Lower leg skin (tissue), 4 donors: Measurements from ENCODE around the gene CREB3L4. TPM values are rescaled to one million over a fixed set of nuclear protein-coding genes. Genes with fewer than 3 reads are reported as not detected.

Source experiments
- DNase-seq, 2 donors: peaks; one replicate each; pipeline ENCODE4 v3.0.0-alpha.2; 2019; ENCODE audit warnings: low spot score in 2 of 2
- H3K4me3 ChIP-seq: fragments of 200-600 bp; sonication (generic); 2 replicates; pipeline ENCODE4 v1.5.1; 2017; ENCODE audit warnings: mild to moderate bottlenecking, low read depth; ENCODE audit not compliant: poor library complexity, severe bottlenecking
- CTCF ChIP-seq, 3 donors: fragments of 450-650 bp; IDR thresholded peaks; one replicate each; pipeline ENCODE4 v1.5.1; 2016; ENCODE audit warnings: antibody characterized with exemption in 3 of 3, mild to moderate bottlenecking in 3 of 3, moderate library complexity in 2 of 3
- POLR2A ChIP-seq, 2 donors: fragments of 450-650 bp; IDR thresholded peaks; one replicate each; pipeline ENCODE4 v1.6.1; 2016 to 2017; ENCODE audit warnings: antibody characterized with exemption in 2 of 2, mild to moderate bottlenecking in 1 of 2, moderate library complexity in 1 of 2
- WGBS, 2 donors: methylation state at CpG; one replicate each; pipeline ENCODE4 v1.1.5; 2018; 5-methylcytosine and 5-hydroxymethylcytosine counted together
- intact Hi-C: fragments of 100-400 bp; cut with DNase I; formaldehyde crosslinking; loops from one replicate; pipeline ENCODE4 v1.15.0; 2023; ENCODE audit warnings: low total_unique reads
- total RNA-seq, 4 donors: library from RNA; depleted of rRNA; stranded (reverse); fragments of >200 nt; gene quantifications; one replicate each; pipeline ENCODE4 v1.1.0, GENCODE V29; 2016

The CREB3L4 gene
- total RNA-seq, 4 donors from 2014 or later = 18.7 to 25.5 (median 22.9) TPM

- no peak for DNase-seq
- WGBS, 2 donors = 0 to 1% methylated on average over 8 of the region's 8 CpGs
- peak overlapping the region; percentile 28 for H3K4me3 ChIP-seq
- TF ChIP-seq CTCF (IDR thresholded peaks at IDR 0.05) = no peak
- no peak for TF ChIP-seq POLR2A (IDR thresholded peaks at IDR 0.05)
- intact Hi-C loops = no loop called here
Measured at GRCh38 chr1:153968000-153968363, 280 bp downstream of the CREB3L4 start.

- WGBS, 2 donors = 4 to 12% methylated on average over 13 of the region's 13 CpGs
- peak in 1 of 2 donors; percentile 82 for DNase-seq
- TF ChIP-seq CTCF (IDR thresholded peaks at IDR 0.05) = no peak
- no peak for TF ChIP-seq POLR2A (IDR thresholded peaks at IDR 0.05)
- H3K4me3 ChIP-seq = peak overlapping the region; percentile 28
- intact Hi-C loops = no loop called here
Measured at GRCh38 chr1:153968408-153968807, 706 bp downstream of the CREB3L4 start.

GRCh38 chr1:153968972-153969371, 1.3 kb downstream of the CREB3L4 start:
- H3K4me3 ChIP-seq = no peak overlapping the region
- no peak for DNase-seq
- intact Hi-C loops = no loop called here
- TF ChIP-seq POLR2A (IDR thresholded peaks at IDR 0.05) (no peak), CTCF (IDR thresholded peaks at IDR 0.05) (no peak)
- WGBS, 2 donors = 88 to 96% methylated on average over 2 of the region's 2 CpGs

- 82 to 89% methylated on average over 2 of the region's 2 CpGs for WGBS, 2 donors
- DNase-seq = no peak
- TF ChIP-seq POLR2A (IDR thresholded peaks at IDR 0.05) (no peak), CTCF (IDR thresholded peaks at IDR 0.05) (no peak)
- H3K4me3 ChIP-seq = no peak overlapping the region
- intact Hi-C loops = no loop called here
Measured at GRCh38 chr1:153970346-153970745, 2.6 kb downstream of the CREB3L4 start.

- no peak overlapping the region for H3K4me3 ChIP-seq
- TF ChIP-seq POLR2A (IDR thresholded peaks at IDR 0.05) = no peak
- no peak for TF ChIP-seq CTCF (IDR thresholded peaks at IDR 0.05)
- no peak for DNase-seq
- 90 to 91% methylated on average over 3 of the region's 3 CpGs for WGBS, 2 donors
- intact Hi-C loops = no loop called here
Measured at GRCh38 chr1:153973071-153973470, 5.4 kb downstream of the CREB3L4 start.

GRCh38 chr1:153973525-153973924, 5.8 kb downstream of the CREB3L4 start:
- DNase-seq = no peak
- WGBS, 2 donors = 75 to 82% methylated on average over 7 of the region's 7 CpGs
- intact Hi-C loops = no loop called here

More at GRCh38 chr1:153973525-153973924, 5.8 kb downstream of the CREB3L4 start:
- H3K4me3 ChIP-seq = no peak overlapping the region
- no peak for TF ChIP-seq CTCF (IDR thresholded peaks at IDR 0.05)
- no peak for TF ChIP-seq POLR2A (IDR thresholded peaks at IDR 0.05)
